Activated CD8-positive, alpha-beta memory T cell treated with anti-CD3 and anti-CD28 coated beads for 36 hours (primary cell): Measurements from ENCODE around the gene PCDHGB6. TPM values are rescaled to one million over a fixed set of nuclear protein-coding genes. Genes with fewer than 3 reads are reported as not detected.
"Not testable (repeated sequence)": the region's sequence is repeated elsewhere in the genome, so short reads cannot be mapped to it uniquely, and the experiment has no call there.

Source experiments
- CTCF ChIA-PET: fragments of 350-600 bp; sonication (Branson Sonifier 250); formaldehyde crosslinking; loops from one replicate; lab custom pipeline; 2021; ENCODE audit warnings: antibody characterized with exemption; lab: Charles Lee
- POLR2A ChIA-PET: fragments of 350-600 bp; sonication (Branson Sonifier 250); formaldehyde crosslinking; loops from one replicate; lab custom pipeline; 2021; ENCODE audit warnings: antibody characterized with exemption; lab: Charles Lee
- total RNA-seq, 2 experiments: library from RNA; stranded (reverse); gene quantifications; one replicate each; pipeline ENCODE4 v1.2.3, GENCODE V29; 2021

PCDHGB6 gene
- total RNA-seq, 2 experiments from 2014 or later = 0.04 to 0.06 TPM

GRCh38 chr5:141384471-141385267 is 23.2 kb upstream of the PCDHGB6 start:
- POLR2A ChIA-PET = no interaction called here
- CTCF ChIA-PET = no interaction called here

- POLR2A ChIA-PET = not testable (repeated sequence)
- CTCF ChIA-PET = interaction anchor here (1.0 kb wide), 1 partner anchor 43 kb away, joined by 4 read pairs; the partner anchor contains the start of gene PCDHGA12
Observed at GRCh38 chr5:141387557-141388311, 20.1 kb upstream of the PCDHGB6 start, which contains the start of gene PCDHGB4. PCDHGB4 (plus strand) TSS chr5:141387698; CDS start chr5:141387885, 187 bp downstream.

GRCh38 chr5:141388661-141389060 is 19.2 kb upstream of the PCDHGB6 start:
- ChIA-PET CTCF (no interaction called here), POLR2A (no interaction called here)

- ChIA-PET CTCF (interaction anchor here (1.1 kb wide), 1 partner anchor 132 kb away, joined by 3 read pairs; no protein-coding TSS in a partner anchor), POLR2A (no interaction called here)
Observed at GRCh38 chr5:141389153-141390042, 18.4 kb upstream of the PCDHGB6 start.

- POLR2A ChIA-PET = no interaction called here
- CTCF ChIA-PET = no interaction called here
Observed at GRCh38 chr5:141392429-141393198, 15.2 kb upstream of the PCDHGB6 start, which contains the start of gene PCDHGA8. PCDHGA8 (plus strand) TSS chr5:141392633; CDS start chr5:141392814, 181 bp downstream.

- ChIA-PET POLR2A (no interaction called here), CTCF (no interaction called here)
Observed at GRCh38 chr5:141393267-141393666, 14.6 kb upstream of the PCDHGB6 start.

GRCh38 chr5:141394401-141395187 is 13.2 kb upstream of the PCDHGB6 start:
- POLR2A ChIA-PET, CTCF ChIA-PET: not testable (repeated sequence)

- CTCF ChIA-PET = interaction anchor here (0.6 to 1.3 kb wide), 3 partner anchors 37 to 126 kb away, joined by 3 to 4 read pairs (median 3); no protein-coding TSS in a partner anchor
Observed at GRCh38 chr5:141397756-141398551, 9.9 kb upstream of the PCDHGB6 start, which contains the start of gene PCDHGB5. PCDHGB5 (plus strand) TSS chr5:141397947; CDS start chr5:141398128, 181 bp downstream.

GRCh38 chr5:141398608-141399007 is 9.2 kb upstream of the PCDHGB6 start:
- ChIA-PET CTCF (no interaction called here), POLR2A (no interaction called here)

More at GRCh38 chr5:141397756-141398551, 9.9 kb upstream of the PCDHGB6 start, which contains the start of gene PCDHGB5:
- POLR2A ChIA-PET = not testable (repeated sequence)

- ChIA-PET CTCF (no interaction called here), POLR2A (no interaction called here)
Observed at GRCh38 chr5:141399555-141400258, 8.1 kb upstream of the PCDHGB6 start.

- POLR2A ChIA-PET = no interaction called here
- CTCF ChIA-PET = interaction anchor here (1.1 kb wide), 1 partner anchor 12 kb away, joined by 4 read pairs; no protein-coding TSS in a partner anchor
Observed at GRCh38 chr5:141402553-141403243, 5.1 kb upstream of the PCDHGB6 start, which contains the start of gene PCDHGA9. PCDHGA9 (plus strand) TSS chr5:141402778; CDS start chr5:141402953, 175 bp downstream.

- ChIA-PET CTCF (interaction anchor here (1.1 kb wide), 1 partner anchor 13 kb away, joined by 4 read pairs; no protein-coding TSS in a partner anchor), POLR2A (no interaction called here)
Observed at GRCh38 chr5:141403387-141403786, 4.4 kb upstream of the PCDHGB6 start.

GRCh38 chr5:141409598-141410306 is 1.9 kb downstream of the PCDHGB6 start:
- ChIA-PET POLR2A (interaction anchor here (0.7 kb wide), 1 partner anchor 89 kb away, joined by 8 read pairs; the partner anchor contains the start of gene TAF7), CTCF (no interaction called here)

- ChIA-PET POLR2A (no interaction called here), CTCF (no interaction called here)
Observed at GRCh38 chr5:141411575-141411974, 3.8 kb downstream of the PCDHGB6 start.
